Large intestine (tissue), 3 donors: ENCODE results near the gene MOK. TPM values are rescaled to one million over a fixed set of nuclear protein-coding genes. Genes with fewer than 3 reads are reported as not detected.

ENCODE experiments used
- DNase-seq, 2 donors: peaks; one replicate each; pipeline versions ENCODE4 v3.0.0 to v3.0.0-alpha.2; 2013
- H3K27ac ChIP-seq: one replicate; pipeline ENCODE4 v1.5.1; 2013; ENCODE audit warnings: low read length
- H3K27me3 ChIP-seq: 2 replicates; pipeline ENCODE4 v1.6.1; 2013; ENCODE audit warnings: low read length; ENCODE audit not compliant: control insufficient read depth, insufficient read depth
- H3K36me3 ChIP-seq: 2 replicates; pipeline ENCODE4 v1.6.1; 2013; ENCODE audit warnings: low read length; ENCODE audit not compliant: control insufficient read depth, insufficient read depth
- H3K4me1 ChIP-seq: one replicate; pipeline ENCODE4 v1.6.1; 2013; ENCODE audit warnings: low read length; ENCODE audit not compliant: control insufficient read depth, insufficient read depth
- H3K4me3 ChIP-seq: one replicate; pipeline ENCODE4 v1.5.1; 2013; ENCODE audit warnings: low read length
- H3K9me3 ChIP-seq: one replicate; pipeline ENCODE4 v1.6.1; 2013; ENCODE audit warnings: mild to moderate bottlenecking, low read depth, low read length, moderate library complexity; ENCODE audit not compliant: control insufficient read depth
- WGBS: methylation state at CpG from one replicate; pipeline ENCODE4 v1.1.5; 2013; ENCODE audit warnings: low lambda C conversion rate; ENCODE audit not compliant: insufficient coverage; 5-methylcytosine and 5-hydroxymethylcytosine counted together
- polyA plus RNA-seq: library from polyadenylated mRNA; unstranded; fragments of 120-200 nt; gene quantifications from one replicate; pipeline ENCODE4 v1.2.1, GENCODE V29; 2013

Gene MOK
- polyA plus RNA-seq, 1 donor, result 16.5 TPM

- no peak for DNase-seq
- Histone ChIP-seq H3K27ac (no peak overlapping the region), H3K9me3 (no peaks in the 10 kb centered on the region), H3K27me3 (no peaks in the 10 kb centered on the region), H3K36me3 (peaks cover 39% of the 10 kb centered on the region), H3K4me1 (peaks cover 7% of the 10 kb centered on the region), H3K4me3 (no peak overlapping the region)
- WGBS, result 100% methylated on average over 1 of the region's 6 CpGs
These were observed 108.7 kb downstream of the MOK start for GRCh38 chr14:102196039-102196901.

GRCh38 chr14:102195446-102195845, 109.5 kb downstream of the MOK start:
- Histone ChIP-seq H3K4me3 (no peak overlapping the region), H3K36me3 (peaks cover 36% of the 10 kb centered on the region), H3K9me3 (no peaks in the 10 kb centered on the region), H3K27me3 (no peaks in the 10 kb centered on the region), H3K27ac (no peak overlapping the region), H3K4me1 (peaks cover 15% of the 10 kb centered on the region)
- WGBS, result no CpG with 5 or more reads among the region's 1 CpG
- DNase-seq, result no peak

- no CpG with 5 or more reads among the region's 4 CpGs for WGBS
These were observed 110.1 kb downstream of the MOK start for GRCh38 chr14:102194856-102195255.

GRCh38 chr14:102192840-102193502, 112.0 kb downstream of the MOK start:
- peaks cover 17% of the 10 kb centered on the region for H3K36me3 ChIP-seq
- peaks cover 19% of the 10 kb centered on the region for H3K4me1 ChIP-seq
- H3K27me3 ChIP-seq, result no peaks in the 10 kb centered on the region
- no peak overlapping the region for H3K4me3 ChIP-seq
- H3K27ac ChIP-seq, result no peak overlapping the region
- WGBS, result 95% methylated on average over 4 of the region's 13 CpGs
- no peaks in the 10 kb centered on the region for H3K9me3 ChIP-seq
- no peak for DNase-seq

More at GRCh38 chr14:102194856-102195255, 110.1 kb downstream of the MOK start:
- Histone ChIP-seq H3K36me3 (peaks cover 31% of the 10 kb centered on the region), H3K27ac (no peak overlapping the region), H3K27me3 (no peaks in the 10 kb centered on the region), H3K4me3 (no peak overlapping the region), H3K9me3 (no peaks in the 10 kb centered on the region), H3K4me1 (peaks cover 17% of the 10 kb centered on the region)
- DNase-seq, result no peak

GRCh38 chr14:102189874-102190273, 115.1 kb downstream of the MOK start:
- no peak overlapping the region for H3K27ac ChIP-seq
- H3K9me3 ChIP-seq, result no peaks in the 10 kb centered on the region
- no CpG with 5 or more reads among the region's 5 CpGs for WGBS
- peaks cover 14% of the 10 kb centered on the region for H3K4me1 ChIP-seq
- no peak for DNase-seq
- H3K27me3 ChIP-seq, result no peaks in the 10 kb centered on the region
- no peaks in the 10 kb centered on the region for H3K36me3 ChIP-seq
- H3K4me3 ChIP-seq, result no peak overlapping the region

GRCh38 chr14:102188187-102188586, 116.8 kb downstream of the MOK start:
- DNase-seq, result no peak
- no peak overlapping the region for H3K27ac ChIP-seq

GRCh38 chr14:102187568-102188001, 117.4 kb downstream of the MOK start:
- Histone ChIP-seq H3K4me3 (no peak overlapping the region), H3K36me3 (no peaks in the 10 kb centered on the region), H3K27ac (no peak overlapping the region), H3K27me3 (no peaks in the 10 kb centered on the region), H3K9me3 (no peaks in the 10 kb centered on the region), H3K4me1 (peaks cover 14% of the 10 kb centered on the region)
- no CpG with 5 or more reads among the region's 4 CpGs for WGBS
- DNase-seq, result no peak

More at GRCh38 chr14:102188187-102188586, 116.8 kb downstream of the MOK start:
- Histone ChIP-seq H3K4me3 (no peak overlapping the region), H3K27me3 (no peaks in the 10 kb centered on the region), H3K4me1 (peaks cover 14% of the 10 kb centered on the region), H3K36me3 (no peaks in the 10 kb centered on the region), H3K9me3 (no peaks in the 10 kb centered on the region)
- WGBS, result no CpG with 5 or more reads among the region's 1 CpG

- DNase-seq, result no peak
- Histone ChIP-seq H3K4me1 (peaks cover 14% of the 10 kb centered on the region), H3K27ac (no peak overlapping the region), H3K36me3 (no peaks in the 10 kb centered on the region), H3K27me3 (no peaks in the 10 kb centered on the region), H3K4me3 (no peak overlapping the region), H3K9me3 (no peaks in the 10 kb centered on the region)
- WGBS, result no CpG with 5 or more reads among the region's 3 CpGs
These were observed 117.9 kb downstream of the MOK start for GRCh38 chr14:102187044-102187443.

- Histone ChIP-seq H3K27ac (no peak overlapping the region), H3K27me3 (no peaks in the 10 kb centered on the region), H3K36me3 (no peaks in the 10 kb centered on the region), H3K4me1 (peaks cover 3% of the 10 kb centered on the region), H3K9me3 (no peaks in the 10 kb centered on the region), H3K4me3 (no peak overlapping the region)
- WGBS, result 100% methylated on average over 1 of the region's 8 CpGs
- peak in 1 of 2 donors; percentile 21 for DNase-seq
These were observed 119.6 kb downstream of the MOK start for GRCh38 chr14:102185360-102185759.

- H3K9me3 ChIP-seq, result no peaks in the 10 kb centered on the region
- no peaks in the 10 kb centered on the region for H3K27me3 ChIP-seq
- H3K4me3 ChIP-seq, result no peak overlapping the region
- DNase-seq, result no peak
- no peaks in the 10 kb centered on the region for H3K36me3 ChIP-seq
- H3K4me1 ChIP-seq, result no peaks in the 10 kb centered on the region
- WGBS, result 96% methylated on average over 4 of the region's 14 CpGs
- H3K27ac ChIP-seq, result no peak overlapping the region
These were observed 120.5 kb downstream of the MOK start for GRCh38 chr14:102184316-102185035.
